Smooth muscle cell (in vitro differentiated cells): ENCODE data around the gene CYP26C1. TPM values are rescaled to one million over a fixed set of nuclear protein-coding genes. Genes with fewer than 3 reads are reported as not detected.

ENCODE experiments used
- DNase-seq: peaks from one replicate; lab custom pipeline; 2025; ENCODE audit not compliant: unreplicated experiment; lab: John Stamatoyannopoulos, UW
- H2AFZ ChIP-seq: fragments of 200-600 bp; sonication (generic); 2 replicates; pipeline ENCODE4 v1.6.0; 2016; ENCODE audit warnings: antibody characterized with exemption, low read depth, mild to moderate bottlenecking
- H3F3A ChIP-seq: fragments of 200-600 bp; sonication (generic); 2 replicates; pipeline ENCODE4 v1.6.0; 2017; ENCODE audit warnings: antibody characterized with exemption, low read depth
- H3K27ac ChIP-seq: fragments of 200-600 bp; sonication (generic); 2 replicates; pipeline ENCODE4 v1.5.1; 2016; ENCODE audit warnings: low read depth, mild to moderate bottlenecking
- H3K27me3 ChIP-seq: fragments of 200-600 bp; sonication (generic); 2 replicates; pipeline ENCODE4 v1.6.1; 2016; ENCODE audit warnings: low read depth, mild to moderate bottlenecking
- H3K36me3 ChIP-seq: fragments of 200-600 bp; sonication (generic); 2 replicates; pipeline ENCODE4 v1.5.1; 2016; ENCODE audit warnings: low read depth
- H3K4me1 ChIP-seq: fragments of 200-600 bp; sonication (generic); 2 replicates; pipeline ENCODE4 v1.5.1; 2016; ENCODE audit warnings: low read depth
- H3K4me2 ChIP-seq: fragments of 200-600 bp; sonication (generic); 2 replicates; pipeline ENCODE4 v1.6.0; 2016; ENCODE audit warnings: mild to moderate bottlenecking
- H3K4me3 ChIP-seq: fragments of 200-600 bp; sonication (generic); 2 replicates; pipeline ENCODE4 v1.5.1; 2016; ENCODE audit warnings: mild to moderate bottlenecking
- H3K79me2 ChIP-seq: fragments of 200-600 bp; sonication (generic); 2 replicates; pipeline ENCODE4 v1.6.0; 2016; ENCODE audit warnings: low read depth, mild to moderate bottlenecking
- H3K9ac ChIP-seq: fragments of 200-600 bp; sonication (generic); 2 replicates; pipeline ENCODE4 v1.6.0; 2016; ENCODE audit warnings: low read depth
- H3K9me3 ChIP-seq: fragments of 200-600 bp; sonication (generic); replicated peaks from 2 replicates; pipeline ENCODE4 v1.5.1; 2016; ENCODE audit warnings: low read depth
- H4K20me1 ChIP-seq: fragments of 200-600 bp; sonication (generic); 2 replicates; pipeline ENCODE4 v1.6.0; 2016; ENCODE audit warnings: low read depth
- WGBS: methylation state at CpG from one replicate; pipeline ENCODE4 v1.1.7; 2016; ENCODE audit warnings: low lambda C conversion rate; 5-methylcytosine and 5-hydroxymethylcytosine counted together
- polyA plus RNA-seq: library from polyadenylated mRNA; unstranded; fragments of >200 nt; fragmentation: Nextera tagmentation; extraction: Ambion mirVana; gene quantifications from 2 replicates; pipeline ENCODE4 v1.2.1, GENCODE V29; 2016
- total RNA-seq: library from RNA; depleted of rRNA; stranded (reverse); fragments of >200 nt; gene quantifications from 2 replicates; pipeline ENCODE4 v1.2.3, GENCODE V29; 2014
- TF ChIP-seq, protein P1 (sequence below): fragments of 200-600 bp; sonication (generic); IDR thresholded peaks from 2 replicates; pipeline ENCODE4 v1.5.1; 2017; ENCODE audit warnings: borderline replicate concordance, mild to moderate bottlenecking, antibody characterized with exemption; ENCODE audit not compliant: insufficient read depth, poor library complexity, severe bottlenecking

CYP26C1 gene
- total and polyA plus RNA-seq, 2 experiments from 2014 or later, result 0.13 TPM; not detected in 1

DNA sequence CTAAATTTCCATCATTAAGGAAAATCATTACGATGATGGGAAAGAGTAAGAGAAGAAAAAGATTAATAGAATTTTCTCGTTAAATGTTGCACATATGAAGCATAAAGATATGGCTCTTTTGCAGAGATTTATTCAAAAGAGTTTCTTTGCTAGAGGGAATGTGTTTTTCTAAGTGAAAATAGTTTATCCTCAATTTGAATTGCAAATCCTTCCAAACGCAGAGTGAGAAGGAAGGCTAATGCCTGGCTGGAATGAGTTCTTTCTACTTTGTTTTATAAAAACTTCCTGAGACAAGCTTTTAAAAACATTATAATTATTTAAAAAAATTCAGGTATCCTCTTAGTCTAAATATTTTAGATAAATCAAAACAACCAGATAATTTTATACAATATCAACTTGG, 27.2 kb downstream of the CYP26C1 start:
- Histone ChIP-seq H3K4me2 (no peak overlapping the region), H3K9ac (no peak overlapping the region), H3K4me1 (no peaks in the 10 kb centered on the region), H3K4me3 (no peak overlapping the region), H3K9me3 (no peaks in the 10 kb centered on the region), H4K20me1 (no peaks in the 10 kb centered on the region), H3K27ac (no peak overlapping the region), H3K36me3 (no peaks in the 10 kb centered on the region), H3K27me3 (no peaks in the 10 kb centered on the region), H3F3A (no peaks in the 10 kb centered on the region), H2AFZ (no peak overlapping the region), H3K79me2 (no peaks in the 10 kb centered on the region)
- WGBS, result 83% methylated on average over 3 of the region's 3 CpGs
- no peak for DNase-seq
- TF ChIP-seq, protein P1, sequence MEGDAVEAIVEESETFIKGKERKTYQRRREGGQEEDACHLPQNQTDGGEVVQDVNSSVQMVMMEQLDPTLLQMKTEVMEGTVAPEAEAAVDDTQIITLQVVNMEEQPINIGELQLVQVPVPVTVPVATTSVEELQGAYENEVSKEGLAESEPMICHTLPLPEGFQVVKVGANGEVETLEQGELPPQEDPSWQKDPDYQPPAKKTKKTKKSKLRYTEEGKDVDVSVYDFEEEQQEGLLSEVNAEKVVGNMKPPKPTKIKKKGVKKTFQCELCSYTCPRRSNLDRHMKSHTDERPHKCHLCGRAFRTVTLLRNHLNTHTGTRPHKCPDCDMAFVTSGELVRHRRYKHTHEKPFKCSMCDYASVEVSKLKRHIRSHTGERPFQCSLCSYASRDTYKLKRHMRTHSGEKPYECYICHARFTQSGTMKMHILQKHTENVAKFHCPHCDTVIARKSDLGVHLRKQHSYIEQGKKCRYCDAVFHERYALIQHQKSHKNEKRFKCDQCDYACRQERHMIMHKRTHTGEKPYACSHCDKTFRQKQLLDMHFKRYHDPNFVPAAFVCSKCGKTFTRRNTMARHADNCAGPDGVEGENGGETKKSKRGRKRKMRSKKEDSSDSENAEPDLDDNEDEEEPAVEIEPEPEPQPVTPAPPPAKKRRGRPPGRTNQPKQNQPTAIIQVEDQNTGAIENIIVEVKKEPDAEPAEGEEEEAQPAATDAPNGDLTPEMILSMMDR, result no peak

DNA sequence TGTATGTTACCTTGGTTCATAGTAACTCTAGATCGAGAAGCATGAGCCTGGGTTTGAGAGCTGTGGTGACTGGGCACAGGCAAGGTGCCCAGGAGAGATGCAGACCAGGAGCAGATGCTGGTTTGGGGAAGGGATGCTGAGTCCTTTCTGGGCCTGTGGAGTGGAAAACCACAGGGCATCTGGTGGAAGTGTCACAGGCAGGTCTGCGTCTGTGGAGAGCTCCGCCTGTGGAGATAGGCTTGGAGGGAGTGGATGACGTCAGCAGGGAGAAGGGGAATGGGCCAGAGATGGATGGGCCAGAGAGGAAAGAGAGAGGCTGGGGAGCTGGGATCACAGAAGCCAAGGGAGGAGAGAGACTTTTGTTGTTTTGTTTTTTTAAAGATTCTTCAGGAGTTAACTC, 27.9 kb downstream of the CYP26C1 start:
- no peak overlapping the region for H2AFZ ChIP-seq
- TF ChIP-seq, protein P1, result no peak
- H3K4me1 ChIP-seq, result no peaks in the 10 kb centered on the region
- no peaks in the 10 kb centered on the region for H4K20me1 ChIP-seq
- no peak overlapping the region for H3K9ac ChIP-seq
- no peaks in the 10 kb centered on the region for H3K9me3 ChIP-seq
- no peak overlapping the region for H3K27ac ChIP-seq
- H3F3A ChIP-seq, result no peaks in the 10 kb centered on the region
- no peaks in the 10 kb centered on the region for H3K27me3 ChIP-seq
- H3K36me3 ChIP-seq, result no peaks in the 10 kb centered on the region
- H3K4me2 ChIP-seq, result no peak overlapping the region
- WGBS, result 68% methylated on average over 4 of the region's 4 CpGs
- DNase-seq, result no peak
- H3K79me2 ChIP-seq, result no peaks in the 10 kb centered on the region
- H3K4me3 ChIP-seq, result no peak overlapping the region

DNA sequence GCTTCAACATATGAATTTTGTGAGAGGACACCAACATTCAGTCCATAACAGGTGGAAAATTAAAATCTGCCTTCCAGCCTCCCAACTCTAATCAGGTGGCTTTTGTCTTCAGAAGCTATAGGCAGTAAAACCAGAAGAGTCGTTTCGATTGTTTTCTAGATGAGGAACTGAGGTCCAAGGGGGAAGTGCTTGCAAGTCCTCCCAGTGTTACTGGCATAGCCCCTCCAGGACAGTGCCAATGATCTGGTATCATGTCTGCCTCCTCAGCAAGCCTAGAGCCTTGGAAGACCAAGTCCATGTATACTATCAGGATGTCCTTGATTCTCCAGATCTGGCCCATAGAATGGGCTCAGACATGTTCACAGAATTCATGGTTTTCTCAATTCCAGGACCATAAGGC, 30.0 kb downstream of the CYP26C1 start:
- Histone ChIP-seq H3K36me3 (no peaks in the 10 kb centered on the region), H3K9ac (no peak overlapping the region), H2AFZ (no peak overlapping the region), H3F3A (no peaks in the 10 kb centered on the region), H3K4me3 (no peak overlapping the region), H3K27ac (no peak overlapping the region), H3K79me2 (no peaks in the 10 kb centered on the region), H3K4me1 (no peaks in the 10 kb centered on the region), H3K9me3 (no peaks in the 10 kb centered on the region), H3K4me2 (no peak overlapping the region), H3K27me3 (no peaks in the 10 kb centered on the region), H4K20me1 (no peaks in the 10 kb centered on the region)
- TF ChIP-seq, protein P1, result no peak
- WGBS, result 97% methylated on average over 2 of the region's 2 CpGs
- DNase-seq, result no peak

DNA sequence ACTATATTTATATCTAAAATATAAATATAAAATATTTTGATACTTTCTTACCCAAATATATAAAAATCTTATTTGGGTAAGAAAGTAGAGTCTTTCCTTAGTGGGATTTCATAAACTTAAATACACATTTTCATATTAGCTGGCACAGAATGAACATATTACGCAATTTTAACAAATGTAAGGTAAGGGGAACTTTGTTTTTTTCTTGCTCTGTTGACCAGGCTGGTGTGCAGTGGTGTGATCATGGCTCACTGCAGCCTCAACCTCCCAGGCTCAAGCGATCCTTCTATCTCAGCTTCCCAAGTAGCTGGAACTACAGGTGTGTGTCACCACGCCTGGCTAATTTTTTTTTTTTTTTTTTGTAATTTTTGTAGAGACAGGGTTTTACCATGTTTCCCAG, 31.4 kb downstream of the CYP26C1 start:
- no peak overlapping the region for H3K27ac ChIP-seq
- H3F3A ChIP-seq, result no peaks in the 10 kb centered on the region
- WGBS, result 95% methylated on average over 3 of the region's 3 CpGs
- H3K9ac ChIP-seq, result no peak overlapping the region
- no peak overlapping the region for H3K4me3 ChIP-seq
- no peaks in the 10 kb centered on the region for H3K36me3 ChIP-seq
- no peaks in the 10 kb centered on the region for H3K4me1 ChIP-seq
- no peak overlapping the region for H2AFZ ChIP-seq
- no peaks in the 10 kb centered on the region for H3K9me3 ChIP-seq
- H3K4me2 ChIP-seq, result no peak overlapping the region
- no peaks in the 10 kb centered on the region for H3K79me2 ChIP-seq
- TF ChIP-seq, protein P1, result no peak
- DNase-seq, result no peak
- H4K20me1 ChIP-seq, result no peaks in the 10 kb centered on the region
- H3K27me3 ChIP-seq, result no peaks in the 10 kb centered on the region
